Karpas-422 (cell line): ENCODE results near the gene SORCS2. TPM values are rescaled to one million over a fixed set of nuclear protein-coding genes. Genes with fewer than 3 reads are reported as not detected.

Experiments used
- DNase-seq: peaks from one replicate; pipeline ENCODE4 v3.0.0-alpha.2; 2015
- H2AFZ ChIP-seq: fragments of 200-600 bp; sonication (generic); 2 replicates; pipeline ENCODE4 v1.6.1; 2014; ENCODE audit warnings: antibody characterized with exemption, low read length, mixed read lengths
- H3K27ac ChIP-seq: fragments of 200-600 bp; sonication (generic); 2 replicates; pipeline ENCODE4 v1.5.1; 2014; ENCODE audit warnings: mild to moderate bottlenecking, low read length, moderate library complexity
- H3K27me3 ChIP-seq: fragments of 200-600 bp; sonication (generic); 2 replicates; pipeline ENCODE4 v1.6.1; 2014; ENCODE audit warnings: low read length, mixed read lengths
- H3K36me3 ChIP-seq: fragments of 200-600 bp; sonication (generic); 2 replicates; pipeline ENCODE4 v1.6.1; 2014; ENCODE audit warnings: low read length, mixed read lengths; ENCODE audit not compliant: insufficient read depth
- H3K4me1 ChIP-seq: fragments of 200-600 bp; sonication (generic); 2 replicates; pipeline ENCODE4 v1.6.1; 2014; ENCODE audit warnings: mild to moderate bottlenecking, low read length, mixed read lengths
- H3K4me2 ChIP-seq: fragments of 200-600 bp; sonication (generic); 2 replicates; pipeline ENCODE4 v1.6.1; 2014; ENCODE audit warnings: low read length, low read depth, mild to moderate bottlenecking; ENCODE audit not compliant: poor library complexity, severe bottlenecking
- H3K4me3 ChIP-seq: fragments of 200-600 bp; sonication (generic); 2 replicates; pipeline ENCODE4 v1.5.1; 2014; ENCODE audit warnings: mild to moderate bottlenecking, antibody characterized with exemption, low read length, mixed read lengths
- H3K79me2 ChIP-seq: fragments of 200-600 bp; sonication (generic); 2 replicates; pipeline ENCODE4 v1.6.1; 2014; ENCODE audit warnings: mild to moderate bottlenecking, low read length, mixed read lengths
- H3K9ac ChIP-seq: fragments of 200-600 bp; sonication (generic); 2 replicates; pipeline ENCODE4 v1.6.0; 2014; ENCODE audit warnings: low read length
- H3K9me2 ChIP-seq: fragments of 200-600 bp; sonication (generic), shearing (Covaris generic); replicated peaks from 2 replicates; pipeline ENCODE4 v1.6.0; 2014; ENCODE audit warnings: mild to moderate bottlenecking, low read length, moderate library complexity; ENCODE audit not compliant: insufficient read depth
- H3K9me3 ChIP-seq: fragments of 300-700, 200-600 bp; sonication (generic); 2 replicates; pipeline ENCODE4 v1.6.1; 2014; ENCODE audit warnings: low read length, mixed read lengths
- H4K20me1 ChIP-seq: fragments of 200-600 bp; sonication (generic); 2 replicates; pipeline ENCODE4 v1.6.1; 2014; ENCODE audit warnings: mild to moderate bottlenecking, antibody characterized with exemption, low read length, low read depth; ENCODE audit not compliant: insufficient read depth
- total RNA-seq: library from RNA; depleted of rRNA; stranded (reverse); fragments of >200 nt; shearing (Covaris generic); gene quantifications from 2 replicates; pipeline ENCODE4 v1.2.3, GENCODE V29; 2014; ENCODE audit warnings: low replicate concordance

SORCS2 gene
- total RNA-seq, 1 experiment from 2014 or later = not detected

DNA sequence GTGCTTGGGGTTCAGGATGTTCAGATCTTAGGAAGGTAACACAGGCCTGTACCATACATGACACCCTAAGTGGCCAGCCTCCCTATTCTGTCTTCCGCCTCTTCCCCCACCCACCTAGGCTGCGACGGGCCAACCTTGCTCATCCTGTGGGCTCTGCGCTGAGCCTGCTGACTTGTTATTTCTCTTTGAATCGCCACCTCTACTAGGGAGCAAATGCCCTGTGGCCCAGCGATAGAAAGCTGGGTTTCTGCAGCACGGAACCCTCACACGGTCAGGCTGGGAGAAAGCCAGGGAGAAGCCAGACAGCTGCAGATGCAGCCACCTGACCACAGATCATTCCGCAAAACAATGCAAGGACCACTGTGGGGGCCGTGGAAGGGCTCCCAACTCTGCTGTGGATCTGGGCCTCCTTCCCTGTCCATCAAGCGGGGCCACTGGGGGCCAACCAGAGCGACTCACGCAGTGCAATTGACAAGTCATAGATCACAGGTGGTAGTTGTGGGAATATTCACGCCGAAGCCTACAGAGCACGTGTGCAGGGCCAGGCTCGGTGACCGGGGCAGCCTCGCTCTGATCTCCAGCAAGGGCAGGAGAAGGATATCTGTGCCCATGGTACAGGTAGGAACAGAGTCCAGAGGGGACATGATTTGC, 519.8 kb downstream of the SORCS2 start:
- Histone ChIP-seq H3K9ac (no peak overlapping the region), H3K27me3 (no peaks in the 10 kb centered on the region), H3K4me1 (no peaks in the 10 kb centered on the region), H3K4me3 (no peak overlapping the region), H3K9me2 (no peaks in the 10 kb centered on the region), H3K9me3 (no peaks in the 10 kb centered on the region), H4K20me1 (no peaks in the 10 kb centered on the region), H3K4me2 (no peak overlapping the region), H2AFZ (no peak overlapping the region), H3K27ac (no peak overlapping the region), H3K36me3 (no peaks in the 10 kb centered on the region), H3K79me2 (no peaks in the 10 kb centered on the region)
- no peak for DNase-seq

DNA sequence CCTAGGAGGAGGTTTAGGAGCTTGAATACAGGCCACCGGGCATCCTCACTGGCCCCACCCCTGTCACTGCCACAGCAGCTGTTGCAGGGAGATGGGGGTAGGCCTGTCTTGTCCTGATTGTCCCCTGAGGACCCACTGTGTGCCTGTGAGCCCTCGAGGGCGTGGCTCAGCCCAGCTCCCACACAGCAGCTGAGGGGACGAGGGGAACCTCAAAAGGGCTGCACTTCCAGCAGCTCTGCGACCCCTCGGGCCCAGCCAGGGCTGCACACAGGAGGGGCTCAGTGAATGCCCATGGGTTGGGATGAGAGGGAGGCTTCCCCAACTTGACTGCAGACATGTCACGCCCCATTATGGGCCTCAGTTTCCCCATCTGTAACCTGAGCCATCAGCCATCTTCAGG, 521.4 kb downstream of the SORCS2 start:
- H3K27ac ChIP-seq = no peak overlapping the region
- H3K36me3 ChIP-seq = no peaks in the 10 kb centered on the region
- no peak overlapping the region for H3K4me3 ChIP-seq
- H3K4me2 ChIP-seq = no peak overlapping the region
- no peak overlapping the region for H3K9ac ChIP-seq
- H3K9me2 ChIP-seq = no peaks in the 10 kb centered on the region
- DNase-seq = no peak
- H3K9me3 ChIP-seq = no peaks in the 10 kb centered on the region
- no peak overlapping the region for H2AFZ ChIP-seq
- H3K27me3 ChIP-seq = no peaks in the 10 kb centered on the region
- H3K79me2 ChIP-seq = no peaks in the 10 kb centered on the region
- H3K4me1 ChIP-seq = no peaks in the 10 kb centered on the region
- H4K20me1 ChIP-seq = no peaks in the 10 kb centered on the region

DNA sequence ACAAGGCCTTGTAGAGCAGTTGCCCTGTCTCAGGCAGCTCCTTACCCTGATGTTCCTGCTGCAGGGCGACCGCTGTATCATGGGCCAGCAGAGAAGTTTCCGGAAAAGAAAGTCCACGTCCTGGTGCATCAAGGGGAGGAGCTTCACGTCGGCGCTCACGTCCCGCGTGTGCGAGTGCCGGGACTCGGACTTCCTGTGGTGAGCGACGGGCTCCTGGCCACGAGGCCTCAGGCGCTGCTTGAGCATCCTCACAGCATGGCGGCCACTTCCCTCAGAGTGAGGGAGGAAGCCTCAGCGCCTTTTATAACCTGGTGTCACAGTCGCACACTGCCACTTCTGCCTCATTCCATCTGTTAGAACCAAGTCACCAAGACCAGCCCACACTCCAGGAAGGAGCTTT, 521.8 kb downstream of the SORCS2 start:
- no peak for DNase-seq
- H3K27ac ChIP-seq = no peak overlapping the region
- H3K9ac ChIP-seq = no peak overlapping the region
- H2AFZ ChIP-seq = no peak overlapping the region
- no peaks in the 10 kb centered on the region for H3K36me3 ChIP-seq
- H3K4me1 ChIP-seq = no peaks in the 10 kb centered on the region
- no peaks in the 10 kb centered on the region for H3K9me3 ChIP-seq
- H4K20me1 ChIP-seq = no peaks in the 10 kb centered on the region
- no peaks in the 10 kb centered on the region for H3K79me2 ChIP-seq
- no peaks in the 10 kb centered on the region for H3K27me3 ChIP-seq
- H3K4me2 ChIP-seq = no peak overlapping the region
- H3K4me3 ChIP-seq = no peak overlapping the region
- H3K9me2 ChIP-seq = no peaks in the 10 kb centered on the region

DNA sequence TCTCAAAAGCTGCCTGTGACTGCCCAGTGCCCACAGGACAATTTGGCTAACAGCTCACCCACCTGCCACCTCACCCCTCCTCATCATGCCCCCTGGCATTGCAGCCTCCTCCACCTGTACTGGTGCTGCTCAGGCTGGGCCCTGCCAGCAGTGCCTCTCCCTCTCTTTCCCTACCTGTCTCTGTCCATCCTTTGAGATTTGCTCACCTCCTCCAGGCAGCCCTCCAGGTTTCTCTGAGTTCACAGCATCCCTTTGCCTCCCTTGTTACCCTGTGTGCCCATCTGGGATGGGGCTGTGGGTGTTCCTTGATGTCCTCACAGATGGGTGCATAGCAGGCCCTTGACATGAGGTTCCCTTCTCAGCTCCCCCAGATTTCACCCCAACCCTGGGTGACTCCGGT, 522.4 kb downstream of the SORCS2 start:
- Histone ChIP-seq H3K27ac (no peak overlapping the region), H3K79me2 (no peaks in the 10 kb centered on the region), H3K4me1 (no peaks in the 10 kb centered on the region), H3K4me2 (no peak overlapping the region), H3K27me3 (no peaks in the 10 kb centered on the region), H3K4me3 (no peak overlapping the region), H2AFZ (no peak overlapping the region), H3K9me2 (no peaks in the 10 kb centered on the region), H4K20me1 (no peaks in the 10 kb centered on the region), H3K9me3 (no peaks in the 10 kb centered on the region), H3K36me3 (no peaks in the 10 kb centered on the region), H3K9ac (no peak overlapping the region)
- DNase-seq = no peak

DNA sequence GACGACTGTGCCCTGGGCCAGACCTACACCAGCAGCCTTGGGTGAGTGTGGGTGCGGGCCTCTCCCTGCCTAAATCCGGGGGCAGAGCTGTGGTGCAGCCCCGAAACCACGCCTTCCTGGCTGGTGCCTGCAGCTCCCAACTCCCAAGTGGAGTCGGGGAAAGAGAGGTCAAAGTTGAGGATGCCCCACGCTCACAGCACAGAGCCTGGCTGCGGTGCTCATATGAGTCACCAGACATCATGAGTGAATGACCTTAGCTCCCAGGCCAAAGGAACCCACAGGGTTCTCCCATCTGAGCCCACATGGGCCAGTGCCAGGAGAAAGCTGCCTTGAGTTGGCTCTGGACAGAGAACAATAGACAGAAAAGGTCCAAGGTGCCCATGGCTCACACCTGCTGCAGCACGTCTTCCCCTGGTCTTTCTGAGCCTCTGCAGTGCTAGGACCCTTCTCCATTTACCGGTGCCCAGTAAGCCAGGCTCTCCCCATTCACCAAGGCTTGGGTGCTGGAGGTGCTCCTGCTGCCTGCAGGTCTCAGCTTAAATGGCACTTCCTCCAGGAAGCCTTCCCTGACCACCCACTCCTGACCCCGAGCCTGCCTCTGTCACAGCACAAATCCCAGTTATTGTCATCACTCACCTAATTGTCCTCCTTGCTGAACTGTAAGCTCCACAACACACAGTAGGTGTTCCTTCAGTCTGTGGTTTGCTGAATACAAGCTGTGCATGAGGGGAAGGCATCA, 523.1 kb downstream of the SORCS2 start:
- H3K79me2 ChIP-seq = no peaks in the 10 kb centered on the region
- H3K9ac ChIP-seq = no peak overlapping the region
- H3K4me2 ChIP-seq = no peak overlapping the region
- H3K4me3 ChIP-seq = no peak overlapping the region
- H3K9me3 ChIP-seq = no peaks in the 10 kb centered on the region
- H3K36me3 ChIP-seq = no peaks in the 10 kb centered on the region
- H3K9me2 ChIP-seq = no peaks in the 10 kb centered on the region
- no peak overlapping the region for H3K27ac ChIP-seq
- H2AFZ ChIP-seq = no peak overlapping the region
- H4K20me1 ChIP-seq = no peaks in the 10 kb centered on the region
- no peak for DNase-seq
- no peaks in the 10 kb centered on the region for H3K4me1 ChIP-seq
- H3K27me3 ChIP-seq = no peaks in the 10 kb centered on the region

DNA sequence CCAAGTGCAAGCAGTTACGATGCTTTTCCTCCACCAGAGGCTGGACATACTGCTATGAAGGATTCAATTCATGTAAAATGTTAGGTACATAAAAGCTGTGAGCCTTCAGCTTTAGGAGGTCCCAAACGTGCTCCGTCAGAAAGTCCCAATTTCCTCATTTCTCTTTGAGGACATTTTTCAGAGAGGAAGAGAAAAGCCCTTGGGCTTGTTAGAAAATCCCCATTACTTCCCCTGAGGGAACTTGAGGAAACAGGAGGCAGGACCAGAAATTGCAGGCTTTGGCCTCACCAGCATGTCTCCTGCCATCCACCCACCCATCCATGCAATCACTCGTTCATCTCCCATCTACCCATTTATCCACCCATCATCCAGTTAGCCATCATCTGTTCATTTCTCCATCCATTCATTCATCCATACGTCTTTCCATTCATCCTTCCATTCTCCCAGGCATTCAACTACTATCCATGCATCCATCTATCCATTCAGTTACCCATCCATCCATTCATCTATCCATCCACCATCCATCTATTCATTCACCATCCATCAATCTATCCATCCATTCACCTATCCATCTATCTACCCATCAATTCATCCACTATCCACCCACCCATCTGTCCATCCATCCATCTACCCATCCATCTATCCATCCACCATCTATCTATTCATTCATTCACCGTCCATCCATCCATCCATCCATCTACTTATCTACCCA, 523.8 kb downstream of the SORCS2 start:
- no peaks in the 10 kb centered on the region for H3K9me2 ChIP-seq
- H3K4me3 ChIP-seq = no peak overlapping the region
- no peak for DNase-seq
- H3K36me3 ChIP-seq = no peaks in the 10 kb centered on the region
- H3K4me2 ChIP-seq = no peak overlapping the region
- no peak overlapping the region for H3K27ac ChIP-seq
- H2AFZ ChIP-seq = no peak overlapping the region
- no peaks in the 10 kb centered on the region for H3K27me3 ChIP-seq
- no peaks in the 10 kb centered on the region for H4K20me1 ChIP-seq
- no peak overlapping the region for H3K9ac ChIP-seq
- no peaks in the 10 kb centered on the region for H3K9me3 ChIP-seq
- H3K4me1 ChIP-seq = no peaks in the 10 kb centered on the region
- H3K79me2 ChIP-seq = no peaks in the 10 kb centered on the region

DNA sequence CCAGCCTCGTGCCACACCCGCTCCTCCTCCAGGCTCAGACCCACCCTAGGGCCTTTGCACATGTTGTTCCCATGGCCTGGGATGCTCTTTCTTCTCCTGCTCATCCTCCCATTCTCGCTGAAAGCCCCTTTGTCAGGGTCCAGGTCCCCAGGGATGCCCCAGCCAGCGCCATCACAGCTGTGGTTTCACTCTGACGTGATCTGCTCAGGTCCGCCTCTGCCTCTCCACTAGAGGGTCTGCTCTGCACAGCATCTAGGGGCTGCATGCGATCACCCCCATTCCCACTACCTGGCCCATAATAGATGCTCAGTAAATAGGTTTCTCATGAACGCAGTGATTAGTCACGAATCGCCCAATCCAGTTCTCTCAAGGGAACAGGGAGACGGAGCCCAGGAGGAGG, 524.8 kb downstream of the SORCS2 start:
- H3K79me2 ChIP-seq = no peaks in the 10 kb centered on the region
- H3K27ac ChIP-seq = no peak overlapping the region
- no peaks in the 10 kb centered on the region for H3K9me2 ChIP-seq
- H3K9me3 ChIP-seq = no peaks in the 10 kb centered on the region
- H3K36me3 ChIP-seq = no peaks in the 10 kb centered on the region
- no peak overlapping the region for H3K4me3 ChIP-seq
- no peaks in the 10 kb centered on the region for H3K4me1 ChIP-seq
- no peaks in the 10 kb centered on the region for H3K27me3 ChIP-seq
- no peak for DNase-seq
- H4K20me1 ChIP-seq = no peaks in the 10 kb centered on the region
- H2AFZ ChIP-seq = no peak overlapping the region
- no peak overlapping the region for H3K9ac ChIP-seq
- H3K4me2 ChIP-seq = no peak overlapping the region

DNA sequence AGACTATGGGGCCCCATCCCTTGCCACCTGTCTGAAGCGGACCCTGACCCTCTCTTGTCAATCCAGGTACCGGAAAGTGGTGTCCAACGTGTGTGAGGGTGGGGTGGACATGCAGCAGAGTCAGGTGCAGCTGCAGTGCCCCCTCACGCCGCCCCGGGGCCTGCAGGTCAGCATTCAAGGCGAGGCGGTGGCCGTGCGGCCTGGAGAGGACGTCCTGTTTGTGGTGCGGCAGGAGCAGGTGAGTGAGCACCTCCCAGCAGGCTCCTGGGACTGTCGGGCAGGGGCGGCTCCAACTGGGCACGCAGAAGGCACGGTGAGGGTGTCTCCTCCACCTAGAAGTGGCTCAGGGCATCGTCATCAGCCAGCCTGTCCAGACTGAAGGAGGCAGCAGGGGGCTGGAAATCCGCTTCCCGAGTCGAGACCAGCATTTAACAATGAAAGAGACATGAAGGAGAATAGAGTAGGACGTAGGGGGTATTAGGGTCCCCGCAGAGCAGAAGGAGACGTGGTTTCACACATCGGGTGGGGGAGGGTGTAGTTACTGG, 525.7 kb downstream of the SORCS2 start:
- H3K27ac ChIP-seq = no peak overlapping the region
- no peaks in the 10 kb centered on the region for H3K4me1 ChIP-seq
- H3K9ac ChIP-seq = no peak overlapping the region
- no peaks in the 10 kb centered on the region for H3K9me3 ChIP-seq
- H2AFZ ChIP-seq = no peak overlapping the region
- no peak overlapping the region for H3K4me3 ChIP-seq
- H3K4me2 ChIP-seq = no peak overlapping the region
- H3K36me3 ChIP-seq = no peaks in the 10 kb centered on the region
- no peaks in the 10 kb centered on the region for H4K20me1 ChIP-seq
- no peaks in the 10 kb centered on the region for H3K9me2 ChIP-seq
- H3K79me2 ChIP-seq = no peaks in the 10 kb centered on the region
- DNase-seq = no peak
- no peaks in the 10 kb centered on the region for H3K27me3 ChIP-seq
